GM12878 (cell line): ENCODE data around the gene SETD6.

ENCODE experiments used
- CTCF ChIP-seq, 3 experiments: IDR thresholded peaks in 2 of 3; conservative IDR thresholded peaks in 1 of 3; 2 replicates each; pipeline ENCODE4 v1.5.1; 2011; ENCODE audit warnings: low read depth in 3 of 3, low read length in 3 of 3, mild to moderate bottlenecking in 3 of 3, control low read depth in 2 of 3, moderate library complexity in 2 of 3, inconsistent platforms in 1 of 3, mixed read lengths in 1 of 3; ENCODE audit not compliant: control insufficient read depth in 2 of 3, insufficient read depth in 1 of 3; ENCODE audit errors: extremely low read depth in 1 of 3
- EGR1 ChIP-seq, 2 experiments: IDR thresholded peaks; 1 replicate in 1 of 2; 2 replicates in 1 of 2; pipeline ENCODE4 v1.6.1; 2011 to 2012; ENCODE audit warnings: low read depth in 2 of 2, low read length in 2 of 2, borderline replicate concordance in 1 of 2, mild to moderate bottlenecking in 1 of 2, moderate library complexity in 1 of 2
- EP300 ChIP-seq, 2 experiments: fragments of 150-350 bp in 1 of 2; IDR thresholded peaks; 2 replicates each; pipeline ENCODE4 v1.6.1; 2011 to 2012; ENCODE audit warnings: low read depth in 2 of 2, low read length in 2 of 2, borderline replicate concordance in 1 of 2, improper control_type of control experiment in 1 of 2, inconsistent platforms in 1 of 2; ENCODE audit not compliant: control insufficient read depth in 1 of 2
- EZH2 ChIP-seq: IDR thresholded peaks from 2 replicates; pipeline ENCODE4 v1.6.1; 2012; ENCODE audit warnings: low read depth, mild to moderate bottlenecking, control low read depth, inconsistent platforms, low read length, borderline replicate concordance; ENCODE audit not compliant: control insufficient read depth
- IRF3 ChIP-seq: fragments of 450-650 bp; IDR thresholded peaks from 2 replicates; pipeline ENCODE4 v1.6.1; 2014; ENCODE audit warnings: mild to moderate bottlenecking
- LARP7 ChIP-seq: fragments of 450-650 bp; IDR thresholded peaks from 2 replicates; pipeline ENCODE4 v1.6.1; 2017; ENCODE audit warnings: mild to moderate bottlenecking
- POLR2A ChIP-seq: IDR thresholded peaks from 2 replicates; pipeline ENCODE4 v1.6.1; 2011; ENCODE audit warnings: low read depth, mild to moderate bottlenecking, low read length
- POLR2AphosphoS5 ChIP-seq: IDR thresholded peaks from 2 replicates; pipeline ENCODE4 v1.6.1; 2011; ENCODE audit warnings: mild to moderate bottlenecking, low read length, inconsistent platforms
- RAD51 ChIP-seq: fragments of 450-650 bp; IDR thresholded peaks from 2 replicates; pipeline ENCODE4 v1.6.1; 2016; ENCODE audit warnings: moderate library complexity, mild to moderate bottlenecking, inconsistent platforms
- YBX1 ChIP-seq: fragments of 450-650 bp; IDR thresholded peaks from 2 replicates; pipeline ENCODE4 v1.6.1; 2016; ENCODE audit warnings: antibody characterized with exemption
- YY1 ChIP-seq: IDR thresholded peaks from 2 replicates; pipeline ENCODE4 v1.6.1; 2011; ENCODE audit warnings: low read depth, mild to moderate bottlenecking, low read length
- ZBTB40 ChIP-seq: fragments of 450-650 bp; IDR thresholded peaks from 2 replicates; pipeline ENCODE4 v1.6.1; 2016; ENCODE audit warnings: mild to moderate bottlenecking, moderate library complexity, borderline replicate concordance
- ZZZ3 ChIP-seq: IDR thresholded peaks from 2 replicates; pipeline ENCODE4 v1.6.1; 2011; ENCODE audit warnings: low read depth; ENCODE audit not compliant: control insufficient read depth, insufficient read length

DNA sequence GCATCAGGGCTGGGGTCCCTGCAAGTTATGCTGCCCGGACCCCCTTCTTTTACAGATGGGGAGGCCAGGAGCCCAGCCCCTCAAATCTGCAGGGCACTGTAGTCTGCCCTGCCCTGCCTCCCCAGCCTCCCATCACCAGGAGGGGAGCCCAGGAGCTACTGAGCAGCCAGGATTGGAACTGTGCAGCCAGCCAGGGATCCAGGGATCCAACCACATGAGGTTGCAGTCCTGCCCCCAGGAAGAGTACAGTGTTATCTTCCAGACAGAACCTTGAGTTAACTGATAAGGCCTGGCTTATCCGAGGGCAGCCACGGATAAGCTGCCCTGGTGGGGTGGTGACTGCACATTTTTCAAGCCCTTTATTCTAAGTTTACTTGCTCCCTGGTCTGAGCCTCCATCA is 26.8 kb upstream of the SETD6 start:
- TF ChIP-seq ZBTB40 = no peak
- no peak for TF ChIP-seq LARP7
- TF ChIP-seq EP300 (IDR thresholded peaks at IDR 0.05; ENCODE audit: borderline replicate concordance in 1 of 2, control insufficient read depth in 1 of 2, low read depth in 2 of 2, low read length in 2 of 2) = no peak
- TF ChIP-seq RAD51 = no peak
- no peak for TF ChIP-seq POLR2AphosphoS5
- TF ChIP-seq ZZZ3 = no peak
- no peak for TF ChIP-seq IRF3
- no peak for TF ChIP-seq YBX1
- no peak for TF ChIP-seq CTCF (IDR thresholded peaks at IDR 0.05 in 2 of 3, conservative IDR thresholded peaks at IDR 0.05 in 1 of 3; ENCODE audit: control insufficient read depth in 2 of 3, extremely low read depth in 1 of 3, insufficient read depth in 1 of 3, low read depth in 3 of 3, low read length in 3 of 3)
- no peak for TF ChIP-seq EZH2
- no peak for TF ChIP-seq YY1
- TF ChIP-seq EGR1 (IDR thresholded peaks at IDR 0.05; ENCODE audit: borderline replicate concordance in 1 of 2, low read depth in 2 of 2, low read length in 2 of 2) = no peak
- no peak for TF ChIP-seq POLR2A
